ENCODE data around the gene CWC15.
"Not testable (repeated sequence)": the region's sequence is repeated elsewhere in the genome, so short reads cannot be mapped to it uniquely, and the experiment has no call there.

Gene CWC15

DNA sequence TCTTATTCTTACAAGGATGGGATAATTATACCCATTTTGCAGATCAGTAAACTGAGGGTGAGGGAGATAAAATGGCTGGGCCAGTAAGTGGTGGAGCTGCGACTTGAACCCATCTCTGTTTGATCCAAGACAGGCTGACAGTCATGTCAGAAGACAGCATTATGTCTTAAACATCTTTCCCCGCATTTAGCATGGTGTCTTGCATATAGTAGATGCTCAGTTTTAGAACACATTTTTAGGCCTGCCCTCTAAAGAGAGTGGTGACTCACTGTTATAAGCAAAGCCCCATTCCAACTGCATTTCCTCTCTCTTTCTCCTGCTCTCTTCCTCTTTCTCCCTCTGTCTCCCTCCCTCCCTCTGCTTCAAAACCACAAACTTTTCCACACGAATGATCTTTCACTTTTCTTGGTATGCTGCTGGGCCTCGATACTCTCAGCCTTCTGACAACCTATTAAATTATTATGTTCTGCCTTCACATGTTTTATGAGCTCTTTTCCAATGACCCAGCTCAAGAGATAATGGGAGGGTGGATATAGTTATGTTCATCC is 25.2 kb downstream of the CWC15 start:
- DNase-seq = no peak

DNA sequence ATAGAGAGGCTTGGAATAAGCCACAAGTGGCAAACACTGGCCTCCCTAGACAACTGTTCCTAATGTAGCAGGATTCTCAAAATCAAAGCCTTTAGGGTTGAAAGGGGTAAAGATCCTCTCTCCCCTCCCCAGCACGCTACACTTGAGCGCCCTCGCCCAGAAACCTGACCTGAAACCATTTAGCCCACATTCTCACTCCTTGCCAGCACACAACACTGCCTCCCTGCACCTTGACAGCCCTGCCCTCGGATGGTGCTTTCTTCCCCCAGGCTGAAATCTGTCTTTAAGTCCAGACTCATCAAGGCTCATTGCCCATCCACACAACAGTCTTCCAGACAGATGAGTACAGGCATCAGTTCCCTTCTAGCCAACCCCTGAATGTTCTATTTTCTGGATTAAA is 26.5 kb downstream of the CWC15 start:
- DNase-seq = no peak

DNA sequence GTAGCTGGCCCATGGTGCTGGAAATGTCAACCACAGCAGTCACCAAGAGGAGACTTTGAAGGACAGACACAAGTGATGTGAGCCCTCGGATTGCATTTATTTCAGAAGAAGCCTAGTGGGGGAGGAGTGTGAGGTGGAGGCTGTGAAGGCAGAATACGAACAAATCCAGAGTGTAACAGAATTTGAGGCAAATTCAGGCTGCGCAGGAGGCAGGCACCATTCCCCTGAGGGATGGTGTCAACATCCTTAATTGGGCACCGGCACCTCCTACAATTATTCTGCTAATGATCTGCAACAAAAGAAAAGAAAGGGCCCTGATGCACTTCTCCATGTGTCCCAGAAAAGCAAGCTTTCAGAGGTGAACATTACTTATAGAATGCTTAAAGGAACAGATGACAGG is 32.2 kb downstream of the CWC15 start:
- no peak for DNase-seq

DNA sequence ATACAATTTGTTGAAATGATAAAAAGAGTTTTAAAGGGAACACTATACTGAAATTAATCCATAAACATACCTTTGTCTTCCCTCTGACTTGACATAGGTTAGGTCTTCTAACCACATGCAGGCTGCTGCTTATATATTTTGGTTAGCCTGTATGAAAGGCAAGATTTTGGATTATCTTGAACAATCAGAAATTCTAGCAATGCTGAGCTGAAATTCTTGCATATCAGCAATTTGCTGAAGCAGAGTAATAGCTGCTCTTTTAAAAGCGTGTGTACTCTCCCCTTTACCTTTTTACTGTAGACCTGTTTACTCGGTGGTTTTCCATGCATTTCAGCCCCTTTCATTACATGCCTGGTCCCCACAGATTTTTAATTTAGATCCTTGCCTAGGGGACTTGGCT is 34.0 kb downstream of the CWC15 start:
- DNase-seq = no peak

DNA sequence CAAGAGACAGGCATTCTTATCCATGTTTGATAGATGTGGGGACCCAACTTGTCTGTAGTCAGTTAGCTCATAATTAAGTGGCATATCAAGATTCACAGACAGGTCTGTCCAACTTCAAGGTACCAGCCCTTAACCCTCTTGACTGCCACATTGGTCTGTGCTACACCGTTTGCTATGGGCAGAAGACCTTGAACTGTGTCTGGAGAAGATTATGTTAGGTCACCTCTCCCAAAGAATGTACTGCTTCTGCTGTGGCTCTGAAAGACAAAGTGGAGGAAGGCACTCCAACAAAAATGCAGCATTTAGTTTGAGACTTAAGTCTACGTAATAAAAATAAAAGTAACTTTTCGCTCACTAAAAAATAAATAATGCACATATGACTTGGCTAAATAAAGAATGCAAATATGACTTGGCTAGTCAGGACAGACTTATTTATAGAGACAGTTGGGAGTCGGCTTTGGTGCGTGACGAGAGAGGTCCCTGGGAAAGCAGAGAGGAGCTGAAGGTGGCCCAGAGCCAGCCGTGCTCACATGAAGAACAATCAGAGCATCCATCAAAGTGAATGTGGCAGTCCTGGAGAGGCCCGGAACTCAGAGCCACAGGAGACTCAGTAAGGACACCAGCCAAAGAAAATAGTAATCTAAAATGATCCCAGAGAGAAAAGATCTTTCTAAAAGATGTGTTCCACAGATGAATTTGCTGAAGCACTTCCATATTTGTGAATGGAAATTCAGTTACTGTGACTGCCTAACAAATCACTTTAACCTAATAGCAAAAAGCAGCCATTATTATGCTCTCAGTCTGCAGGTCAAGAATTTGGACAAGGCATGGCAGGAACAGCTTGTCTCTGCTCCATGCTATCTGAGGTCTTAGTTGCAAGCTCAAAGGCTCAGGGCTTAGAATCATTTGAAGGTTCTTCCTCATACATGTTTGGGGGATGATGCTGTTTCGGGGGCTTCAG is 35.0 kb downstream of the CWC15 start:
- DNase-seq = no peak

DNA sequence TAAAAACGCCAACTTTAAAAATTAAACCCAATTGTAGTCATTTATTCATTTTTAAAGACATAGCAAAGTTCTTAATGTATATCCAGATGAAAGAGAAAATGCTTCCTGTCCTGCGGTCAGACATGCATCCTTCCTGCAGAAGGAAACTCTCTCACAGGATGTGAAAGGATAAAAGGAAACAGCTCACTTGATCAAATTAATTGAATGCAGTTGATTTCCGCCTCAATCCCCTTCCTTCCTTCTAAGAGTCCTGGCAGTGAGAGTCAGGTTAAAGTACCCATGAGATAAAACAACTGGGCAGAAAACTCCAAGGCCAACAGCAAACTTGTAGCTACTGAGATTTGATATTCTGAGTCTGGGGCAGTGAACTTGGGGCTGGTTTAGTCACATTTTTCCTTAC is 38.5 kb downstream of the CWC15 start:
- DNase-seq = no peak

DNA sequence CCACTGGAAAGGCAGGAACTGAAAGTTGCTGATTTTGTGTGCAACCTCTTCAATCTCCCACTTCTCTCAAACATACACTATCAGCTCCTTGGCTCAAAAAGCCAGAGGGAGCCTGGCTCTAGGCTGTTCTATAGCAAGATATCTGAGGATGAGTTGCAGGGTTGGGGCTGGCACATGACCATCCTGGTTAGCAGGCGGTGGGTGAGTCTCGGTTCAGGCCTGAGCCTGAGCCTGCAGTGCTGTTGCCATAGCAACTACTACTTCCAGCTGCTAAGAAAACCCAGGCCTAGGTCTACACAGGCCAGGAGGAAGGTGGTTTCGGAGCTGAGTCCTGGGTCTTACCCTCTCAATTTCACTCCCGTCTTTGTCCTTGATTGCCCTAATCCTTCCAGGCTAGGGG is 39.0 kb downstream of the CWC15 start:
- no peak for DNase-seq

DNA sequence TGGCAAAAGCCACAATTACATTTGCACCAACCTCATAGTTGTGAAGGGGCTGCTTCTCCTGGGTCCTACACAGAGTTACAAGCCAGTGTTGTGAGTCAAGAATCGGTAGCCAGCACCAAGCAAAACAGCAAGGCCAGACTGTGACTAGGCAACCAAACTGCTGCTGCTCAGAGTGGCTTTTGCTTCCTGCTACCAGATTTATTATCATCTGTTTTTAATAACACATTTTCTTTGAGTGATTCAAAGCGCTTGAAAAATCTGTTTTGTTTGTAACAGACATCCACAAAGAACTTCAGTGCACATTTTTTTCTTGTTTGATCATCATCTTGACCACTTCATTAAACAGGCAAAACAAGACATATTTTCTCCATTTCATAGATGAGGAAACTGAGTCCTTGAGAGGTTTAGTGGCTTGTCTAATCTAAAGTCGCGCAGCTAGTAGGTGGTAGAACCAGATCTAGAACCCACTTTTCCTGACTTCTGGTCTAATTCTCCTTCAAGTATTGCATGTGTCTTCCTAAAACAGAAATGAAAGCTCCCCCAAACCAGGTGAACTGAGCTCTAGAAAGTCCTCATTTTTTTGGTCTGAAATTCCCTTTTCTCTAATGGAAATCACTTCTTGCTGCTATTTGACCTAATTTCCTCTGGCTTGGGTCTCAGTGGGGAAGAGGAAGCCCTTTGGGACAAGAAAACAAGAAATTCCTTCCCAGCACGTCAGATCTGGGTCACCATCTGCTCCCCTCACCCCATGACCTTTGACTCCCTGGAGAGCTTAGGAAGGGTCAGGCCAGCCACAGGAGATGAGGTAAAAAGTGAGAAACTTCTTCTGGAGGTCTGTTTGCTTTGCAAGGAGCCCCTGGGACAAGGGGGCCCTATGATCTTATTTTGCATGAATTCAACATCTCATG is 39.9 kb downstream of the CWC15 start:
- DNase-seq = no peak

DNA sequence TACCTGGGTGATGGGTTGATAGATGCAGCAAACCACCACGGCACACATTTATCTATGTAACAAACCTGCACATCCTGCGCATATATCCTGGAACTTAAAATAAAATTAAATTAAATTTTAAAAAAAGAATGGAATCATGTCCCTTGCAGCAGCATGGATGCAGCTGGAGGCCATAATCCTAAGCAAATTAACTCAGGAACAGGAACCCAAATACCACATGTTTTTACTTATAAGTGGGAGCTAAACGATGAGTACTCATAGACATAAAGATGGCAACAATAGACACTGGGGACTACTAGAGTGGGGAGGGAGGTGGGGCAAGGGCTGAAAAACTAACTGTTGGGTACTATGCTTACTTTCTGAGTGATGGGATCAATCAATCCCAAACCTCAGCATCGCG is 40.9 kb downstream of the CWC15 start:
- no peak for DNase-seq

DNA sequence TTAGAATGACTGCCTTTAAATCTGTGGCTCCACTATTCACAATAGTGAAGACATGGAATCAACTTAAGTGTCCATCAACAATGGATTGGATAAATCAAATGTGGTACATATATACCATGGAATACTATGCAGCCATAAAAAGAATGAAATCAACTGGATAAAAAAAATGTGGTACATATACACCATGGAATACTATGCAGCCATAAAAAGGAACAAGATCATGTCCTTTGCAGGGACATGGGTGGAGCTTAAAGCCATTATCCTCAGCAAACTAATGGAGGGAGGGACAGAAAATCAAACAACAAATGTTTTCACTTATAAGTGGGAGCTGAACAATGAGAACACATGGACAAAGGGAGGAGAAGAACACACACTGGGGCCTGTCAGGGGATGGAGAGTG is 41.3 kb downstream of the CWC15 start:
- not testable (repeated sequence) for DNase-seq

DNA sequence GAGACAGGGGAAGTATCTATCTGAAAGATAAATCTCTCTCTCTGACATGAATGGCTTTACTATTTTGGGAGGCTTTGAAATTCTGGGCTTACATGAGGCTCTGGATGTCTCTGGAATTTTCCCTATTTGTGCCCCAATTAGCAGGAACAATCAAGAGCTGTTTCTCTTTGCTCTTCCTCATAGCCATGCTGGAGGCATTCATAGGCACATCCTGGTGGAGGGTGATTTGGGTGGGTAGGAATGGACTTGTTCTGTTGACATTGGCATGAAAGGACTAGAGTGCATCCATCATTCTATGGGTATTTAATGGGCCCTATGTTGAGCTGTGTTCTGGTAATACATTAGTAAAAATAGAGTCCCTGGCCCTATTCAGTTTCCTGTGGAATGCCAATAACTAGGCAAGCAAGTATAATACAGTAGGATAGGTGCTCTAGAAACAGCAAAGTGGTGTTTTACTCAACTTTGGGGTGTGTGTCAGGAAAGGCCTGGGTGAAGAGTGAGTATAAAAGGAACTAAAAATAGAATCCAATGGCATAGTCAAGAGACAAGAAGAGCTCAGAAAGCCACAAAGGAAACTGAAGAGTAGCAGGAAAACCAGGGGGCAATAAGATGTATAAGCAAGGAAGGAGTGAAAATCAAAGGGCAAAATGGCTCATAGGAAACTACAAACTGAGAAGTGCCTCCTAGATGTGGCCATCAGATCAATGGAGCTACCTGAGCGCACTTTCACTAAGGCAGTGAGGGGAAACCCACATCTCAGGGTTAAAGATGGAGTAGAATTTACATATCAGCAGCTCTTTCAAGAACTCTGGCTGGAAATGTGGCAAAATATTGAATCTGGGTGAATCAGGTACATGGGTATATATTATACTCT is 45.0 kb downstream of the CWC15 start:
- no peak for DNase-seq

DNA sequence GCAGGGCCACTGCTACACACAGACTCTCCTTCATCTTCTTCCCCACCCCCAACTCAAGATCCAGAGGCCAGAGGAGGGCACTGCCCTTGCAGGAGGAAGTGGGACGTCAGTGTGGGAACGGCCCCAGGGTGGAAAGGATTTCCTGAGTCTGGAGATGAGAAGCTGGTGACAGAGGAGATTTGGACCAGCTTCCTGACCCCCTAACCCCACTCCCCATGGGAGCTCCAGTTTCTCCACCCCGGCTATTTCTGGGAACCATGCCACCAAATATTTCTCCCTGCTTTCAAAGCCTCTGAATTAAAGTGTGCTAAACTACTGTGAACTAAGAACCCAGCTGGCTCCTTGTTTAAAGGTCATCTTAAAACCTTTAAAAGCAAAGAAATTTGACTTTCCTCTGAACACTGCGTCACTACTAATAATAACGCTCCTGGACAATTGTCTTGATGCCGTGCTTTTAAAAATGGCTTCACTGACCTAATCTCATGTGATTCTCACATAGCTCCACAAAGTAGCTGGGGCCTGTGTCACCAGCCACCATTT is 46.6 kb downstream of the CWC15 start:
- DNase-seq = no peak

DNA sequence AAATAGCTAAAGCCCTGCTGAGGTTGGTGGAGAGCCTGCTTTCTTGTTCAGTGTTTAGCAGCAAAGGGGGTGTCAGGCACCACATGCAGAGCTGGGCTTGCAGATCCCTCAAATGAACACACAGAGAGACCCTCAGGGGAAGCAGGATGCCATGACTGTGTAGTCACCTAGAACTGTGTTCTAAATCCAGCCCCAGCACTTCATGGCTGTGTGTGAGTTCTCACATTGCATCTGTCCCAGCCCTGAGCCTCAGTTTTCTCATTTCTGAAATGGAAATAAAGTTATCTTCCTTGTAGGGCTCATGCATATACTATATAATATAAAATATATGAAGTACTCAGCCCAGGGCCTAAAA is 47.1 kb downstream of the CWC15 start:
- DNase-seq = no peak

DNA sequence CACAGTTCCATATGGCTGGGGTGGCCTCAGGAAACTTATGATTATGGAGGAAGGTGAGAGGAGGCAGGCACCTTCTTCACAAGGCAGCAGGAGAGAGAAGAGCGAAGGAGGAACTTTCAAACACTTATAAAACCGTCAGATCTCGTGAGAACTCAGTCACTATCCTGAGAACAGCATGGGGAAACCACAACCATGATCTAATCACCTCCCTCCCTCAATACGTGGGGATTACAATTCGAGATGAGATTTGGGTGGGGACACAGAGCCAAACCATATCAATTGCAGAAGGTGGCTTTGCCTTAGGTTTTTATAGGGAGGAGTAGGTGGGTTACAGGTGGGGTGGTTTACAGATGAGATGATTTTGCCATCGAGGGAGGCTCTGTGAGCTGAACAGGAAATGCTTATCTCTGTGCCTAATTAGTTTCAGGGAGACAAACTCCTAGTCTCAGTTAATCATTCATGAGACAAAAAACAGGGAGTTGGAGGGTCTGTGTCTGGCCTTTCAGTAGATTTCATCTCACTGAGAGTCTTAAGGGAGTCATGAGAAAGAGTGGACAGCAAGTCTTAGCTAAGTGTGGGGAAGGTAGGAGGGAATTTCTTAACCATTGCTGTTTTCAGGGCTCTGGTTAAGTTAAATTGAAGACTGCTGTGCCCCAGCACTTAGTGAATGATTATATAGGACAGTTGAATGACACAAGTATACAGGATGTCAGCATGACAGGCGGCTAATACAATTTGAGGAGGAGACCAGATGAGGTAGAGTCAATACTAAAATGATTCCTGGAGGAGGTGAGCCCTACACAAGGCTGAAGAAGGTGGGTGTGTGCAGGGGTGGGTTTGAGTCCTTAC is 47.7 kb downstream of the CWC15 start:
- DNase-seq = no peak

DNA sequence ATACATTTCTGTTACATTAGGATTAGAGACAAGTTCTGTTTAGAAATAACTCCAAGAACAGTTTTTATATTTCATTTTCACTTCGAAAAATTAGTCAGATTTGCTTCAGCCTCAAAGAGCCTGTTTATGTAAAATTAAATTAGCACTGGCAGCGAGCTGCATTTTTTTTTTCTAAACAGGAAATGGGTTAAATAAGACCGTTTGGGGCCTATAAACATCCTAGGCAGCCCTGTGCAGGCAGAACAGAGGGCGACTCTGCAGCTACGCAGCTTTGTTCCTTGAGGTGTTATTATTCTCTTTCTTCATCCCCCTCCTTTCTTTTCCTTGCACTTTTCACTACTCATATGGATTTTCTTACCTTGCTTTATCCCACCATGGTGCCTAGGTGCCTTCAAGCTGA is 48.7 kb downstream of the CWC15 start:
- no peak for DNase-seq

DNA sequence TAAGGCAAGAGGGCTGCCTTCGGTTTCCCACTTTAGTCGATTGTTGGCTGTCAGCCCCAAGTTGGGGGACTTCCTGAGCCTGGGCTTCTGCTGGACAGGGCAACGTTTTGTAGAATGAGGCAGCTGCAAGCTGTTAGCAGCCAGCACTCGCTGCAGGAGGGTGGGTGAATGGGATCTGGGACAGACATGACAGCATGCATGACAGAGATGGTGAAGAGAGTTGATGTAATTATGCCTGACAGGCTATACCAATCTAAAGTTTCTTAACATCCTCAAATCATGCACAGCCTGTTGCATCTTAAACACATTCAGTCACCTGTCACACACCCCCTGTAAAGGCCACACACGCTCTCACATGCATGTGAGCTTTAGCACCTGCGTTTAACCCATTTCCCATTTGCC is 49.2 kb downstream of the CWC15 start:
- no peak for DNase-seq

DNA sequence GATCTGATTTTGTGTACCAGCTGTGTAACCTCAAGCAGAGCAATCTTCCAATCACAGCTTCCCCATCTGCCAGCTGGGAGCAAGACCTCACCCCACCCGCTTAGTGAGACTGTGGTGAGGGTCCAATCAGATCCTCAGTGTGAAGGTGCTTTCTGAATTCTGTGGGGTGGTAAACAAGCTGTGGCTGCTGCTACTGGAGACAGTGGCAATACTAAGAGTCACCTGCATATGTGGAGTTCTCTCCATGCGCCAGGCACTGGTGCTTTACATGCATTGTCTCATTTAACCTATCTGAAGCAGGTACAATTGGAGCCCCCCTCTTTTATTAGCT is 50.4 kb downstream of the CWC15 start:
- DNase-seq = no peak

DNA sequence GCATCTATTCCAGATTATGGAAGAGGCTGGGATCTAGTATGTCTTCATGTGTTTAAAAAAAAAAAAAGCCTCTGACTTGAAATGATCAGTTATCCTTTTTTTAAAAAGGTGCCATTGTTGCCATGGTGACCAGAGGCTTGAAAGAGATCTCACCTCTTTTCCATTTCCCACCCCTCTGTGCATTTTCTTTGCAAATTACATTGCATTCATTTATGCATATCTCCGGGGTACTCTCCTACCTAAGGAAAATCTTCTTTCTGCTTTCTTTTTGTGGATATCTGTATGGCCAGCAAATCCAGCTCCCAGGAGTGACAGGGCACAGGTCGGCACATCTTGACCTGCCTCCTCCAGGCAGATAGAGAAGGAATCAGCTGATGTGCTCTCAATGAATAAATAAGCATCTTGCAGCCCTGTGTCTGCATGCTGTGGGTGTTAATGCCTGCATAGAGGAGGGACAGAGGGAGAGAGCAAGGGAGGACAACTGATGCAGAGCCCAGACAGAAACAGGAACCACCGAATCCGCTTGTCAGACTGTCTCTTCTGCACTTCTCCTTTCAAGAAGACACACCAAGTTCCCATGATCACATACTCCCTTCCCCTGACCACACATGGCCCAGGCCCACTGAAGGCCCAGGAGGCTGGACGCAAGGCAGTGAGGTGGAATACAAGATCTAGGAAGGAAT is 50.9 kb downstream of the CWC15 start:
- no peak for DNase-seq

DNA sequence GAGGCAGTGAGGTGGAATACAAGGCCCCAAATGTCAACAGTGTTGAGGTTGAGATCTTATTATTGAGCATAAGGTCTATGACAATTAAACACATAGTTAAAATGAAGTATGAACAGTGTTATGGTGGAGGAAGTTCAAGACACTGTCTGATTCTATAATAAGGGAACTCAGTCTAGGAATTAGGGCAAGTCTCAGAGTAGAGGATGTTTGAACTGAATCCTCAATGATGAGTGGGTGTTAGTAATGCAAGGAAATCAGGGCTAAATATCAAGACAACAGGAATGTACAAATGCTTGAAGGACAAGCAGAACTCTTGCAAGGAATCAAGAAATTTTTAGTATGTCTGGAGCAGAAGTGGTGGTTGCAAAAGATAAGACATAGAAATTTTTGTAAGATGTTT is 53.0 kb downstream of the CWC15 start:
- no peak for DNase-seq

DNA sequence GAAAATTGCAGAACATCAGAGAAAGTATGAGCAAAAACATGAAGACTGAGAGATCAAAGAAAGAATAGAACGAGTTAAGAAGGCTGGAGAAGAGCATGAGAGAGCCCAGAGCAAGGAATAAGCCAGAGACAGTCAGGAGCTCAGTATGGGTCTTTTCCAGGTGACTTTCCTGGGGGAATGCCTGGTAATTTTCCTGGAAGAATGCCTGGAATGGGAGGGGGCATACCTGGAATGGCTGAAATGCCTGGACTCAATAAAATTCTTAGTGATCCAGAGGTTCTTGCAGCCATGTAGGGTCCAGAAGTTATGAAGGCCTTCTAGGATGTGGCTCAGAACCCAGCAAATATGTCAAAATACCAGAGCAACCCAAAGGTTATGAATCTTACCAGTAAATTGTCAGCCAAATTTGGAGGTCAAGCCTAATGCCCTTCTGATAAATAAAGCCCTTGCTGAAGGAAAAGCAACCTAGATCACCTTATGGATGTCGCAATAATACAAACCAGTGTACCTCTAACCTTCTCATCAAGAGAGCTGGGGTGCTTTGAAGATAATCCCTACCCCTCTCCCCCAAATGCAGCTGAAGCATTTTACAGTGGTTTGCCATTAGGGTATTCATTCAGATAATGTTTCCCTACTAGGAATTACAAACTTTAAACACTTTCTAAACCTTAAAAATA is 59.5 kb downstream of the CWC15 start:
- DNase-seq = not testable (repeated sequence)

Measured in NCI-H2171 (cell line).